K562 (cell line): ENCODE measurements around the gene RNF151. TPM values are rescaled to one million over a fixed set of nuclear protein-coding genes. Genes with fewer than 3 reads are reported as not detected.

Experiments used
- ETS1 ChIP-seq: conservative IDR thresholded peaks from 2 replicates; pipeline ENCODE4 v1.6.1; 2011; ENCODE audit warnings: low read depth, mild to moderate bottlenecking, low read length; ENCODE audit not compliant: control insufficient read depth
- EWSR1 ChIP-seq: fragments of 450-650 bp; IDR thresholded peaks from 2 replicates; pipeline ENCODE4 v1.6.1; 2018; ENCODE audit warnings: borderline replicate concordance, mild to moderate bottlenecking, low read depth, moderate library complexity; ENCODE audit not compliant: partially characterized antibody
- FOXK1 ChIP-seq: sonication (generic); formaldehyde crosslinking; IDR thresholded peaks from 2 replicates; pipeline ENCODE4 v1.8.0; 2022; ENCODE audit warnings: missing genetic modification reagents, mild to moderate bottlenecking, borderline replicate concordance
- FOXO4 ChIP-seq: fragments of 450-650 bp; formaldehyde crosslinking; IDR thresholded peaks from 2 replicates; pipeline ENCODE4 v1.4.0; 2020; ENCODE audit warnings: mild to moderate bottlenecking, moderate library complexity
- HDAC3 ChIP-seq: fragments of 450-650 bp; IDR thresholded peaks from 2 replicates; pipeline ENCODE4 v1.6.1; 2018; ENCODE audit warnings: borderline replicate concordance, mild to moderate bottlenecking, moderate library complexity; ENCODE audit not compliant: partially characterized antibody
- NFIC ChIP-seq: fragments of 450-650 bp; IDR thresholded peaks from 2 replicates; pipeline ENCODE4 v1.6.1; 2017; ENCODE audit warnings: mild to moderate bottlenecking, inconsistent platforms
- RBBP5 ChIP-seq: fragments of 200-600 bp; sonication (generic); IDR thresholded peaks from 2 replicates; pipeline ENCODE4 v1.6.1; 2012; ENCODE audit warnings: borderline replicate concordance, mild to moderate bottlenecking, low read length, control low read depth, inconsistent platforms; ENCODE audit not compliant: insufficient read depth, poor library complexity, severe bottlenecking
- SMARCE1 ChIP-seq: fragments of 450-650 bp; IDR thresholded peaks from 2 replicates; pipeline ENCODE4 v1.7.1; 2016; ENCODE audit warnings: mild to moderate bottlenecking
- SNRNP70 ChIP-seq: fragments of 200-400 bp; formaldehyde crosslinking; optimal IDR thresholded peaks from 2 replicates; pipeline ENCODE3; 2017; ENCODE audit warnings: low read depth, low read length
- SOX6 ChIP-seq: fragments of 450-650 bp; IDR thresholded peaks from 2 replicates; pipeline ENCODE4 v1.6.1; 2014; ENCODE audit warnings: mild to moderate bottlenecking
- U2AF1 ChIP-seq: fragments of 200-400 bp; formaldehyde crosslinking; optimal IDR thresholded peaks from 2 replicates; pipeline ENCODE3; 2017; ENCODE audit warnings: mild to moderate bottlenecking, low read depth, low read length, moderate library complexity
- polyA plus RNA-seq, 8 experiments: library from polyadenylated mRNA; depleted of rRNA in 4 of 8; stranded (reverse) in 5 of 8; unstranded in 3 of 8; fragments of >200 nt; fragmentation: Nextera tagmentation in 2 of 8; fragmentation: Illumina TruSeq in 1 of 8; extraction: Ambion mirVana in 2 of 8; extraction: Trizol in 1 of 8; gene quantifications; 2 replicates each; pipeline versions ENCODE4 v1.2.1 to v1.2.3, GENCODE V29; 2011 to 2014; ENCODE audit warnings: inconsistent platforms in 1 of 8, missing spikeins in 1 of 8
- total RNA-seq, 7 experiments: library from RNA; depleted of rRNA in 6 of 7; stranded (reverse); fragments of >200 nt in 6 of 7; fragmentation: Illumina TruSeq in 2 of 7; extraction: Trizol in 2 of 7; gene quantifications; 2 replicates each; pipeline versions ENCODE4 v1.2.1 to v1.2.3, GENCODE V29; 2011 to 2021; ENCODE audit warnings: low replicate concordance in 1 of 7
- TF ChIP-seq, protein P1 (sequence below), 2 experiments: fragments of 150-350 bp in 1 of 2; IDR thresholded peaks; 2 replicates each; pipeline ENCODE4 v1.6.1; 2012 to 2016; ENCODE audit warnings: low read depth in 2 of 2, low read length in 2 of 2, mild to moderate bottlenecking in 1 of 2, moderate library complexity in 1 of 2
- TF ChIP-seq, protein P2 (sequence below): sonication (generic); formaldehyde crosslinking; IDR thresholded peaks from 2 replicates; pipeline ENCODE4 v1.8.1; 2023; ENCODE audit warnings: mild to moderate bottlenecking, missing genetic modification reagents
- TF ChIP-seq, protein P3 (sequence below), 3 experiments: IDR thresholded peaks in 2 of 3; conservative IDR thresholded peaks in 1 of 3; 2 replicates each; pipeline ENCODE4 v1.5.1; 2011 to 2012; ENCODE audit warnings: low read length in 3 of 3, mild to moderate bottlenecking in 3 of 3, control low read depth in 2 of 3, improper control_type of control experiment in 1 of 3, inconsistent platforms in 1 of 3, low read depth in 1 of 3, mixed read lengths in 1 of 3, moderate library complexity in 1 of 3; ENCODE audit not compliant: insufficient read depth in 2 of 3

RNF151 gene
- total and polyA plus RNA-seq, 9 of the 15 experiments (the other 6 are each of a cell fraction or from before 2014, with no cell fraction given): not detected

DNA sequence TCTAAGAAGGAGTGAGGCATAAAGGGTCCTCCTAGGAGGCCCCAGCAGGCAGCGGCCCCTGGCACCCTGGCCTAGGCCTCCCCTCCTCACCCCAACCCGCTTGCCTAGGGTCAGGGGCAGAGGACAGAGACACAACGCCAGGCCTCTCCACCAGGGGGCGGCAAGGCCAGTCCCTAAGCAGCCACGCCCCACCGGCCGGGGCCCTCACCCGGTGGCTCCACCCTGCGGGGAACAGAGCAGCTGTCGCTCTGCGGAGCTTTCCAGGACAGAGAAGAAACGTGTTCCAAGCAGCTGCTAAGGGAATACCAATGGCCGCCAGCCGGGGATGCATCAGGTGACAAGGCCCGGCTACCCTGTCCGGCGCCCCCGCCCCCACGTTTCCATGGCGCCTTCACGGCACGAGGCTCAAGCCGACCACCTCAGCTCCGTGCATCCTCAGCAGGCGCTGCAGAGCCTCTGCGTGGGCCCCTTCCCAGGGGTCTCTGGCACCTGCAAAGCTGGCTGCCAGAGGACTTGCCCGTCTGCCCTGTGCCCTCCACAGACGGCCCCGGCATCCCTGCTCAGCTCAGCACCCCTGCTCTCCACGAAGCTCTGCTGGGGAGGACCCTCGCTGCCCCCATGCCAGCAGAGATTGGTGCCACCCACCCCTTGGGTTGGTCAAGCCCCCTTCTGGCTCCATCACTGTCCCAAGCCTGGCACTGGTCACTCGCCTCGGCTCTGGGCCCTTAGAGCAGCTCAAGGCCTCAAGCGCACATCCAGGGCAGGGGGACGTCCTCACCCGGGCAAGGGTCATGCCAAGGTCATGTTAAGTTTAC is 37.4 kb downstream of the RNF151 start (continued):
- TF ChIP-seq, protein P1, sequence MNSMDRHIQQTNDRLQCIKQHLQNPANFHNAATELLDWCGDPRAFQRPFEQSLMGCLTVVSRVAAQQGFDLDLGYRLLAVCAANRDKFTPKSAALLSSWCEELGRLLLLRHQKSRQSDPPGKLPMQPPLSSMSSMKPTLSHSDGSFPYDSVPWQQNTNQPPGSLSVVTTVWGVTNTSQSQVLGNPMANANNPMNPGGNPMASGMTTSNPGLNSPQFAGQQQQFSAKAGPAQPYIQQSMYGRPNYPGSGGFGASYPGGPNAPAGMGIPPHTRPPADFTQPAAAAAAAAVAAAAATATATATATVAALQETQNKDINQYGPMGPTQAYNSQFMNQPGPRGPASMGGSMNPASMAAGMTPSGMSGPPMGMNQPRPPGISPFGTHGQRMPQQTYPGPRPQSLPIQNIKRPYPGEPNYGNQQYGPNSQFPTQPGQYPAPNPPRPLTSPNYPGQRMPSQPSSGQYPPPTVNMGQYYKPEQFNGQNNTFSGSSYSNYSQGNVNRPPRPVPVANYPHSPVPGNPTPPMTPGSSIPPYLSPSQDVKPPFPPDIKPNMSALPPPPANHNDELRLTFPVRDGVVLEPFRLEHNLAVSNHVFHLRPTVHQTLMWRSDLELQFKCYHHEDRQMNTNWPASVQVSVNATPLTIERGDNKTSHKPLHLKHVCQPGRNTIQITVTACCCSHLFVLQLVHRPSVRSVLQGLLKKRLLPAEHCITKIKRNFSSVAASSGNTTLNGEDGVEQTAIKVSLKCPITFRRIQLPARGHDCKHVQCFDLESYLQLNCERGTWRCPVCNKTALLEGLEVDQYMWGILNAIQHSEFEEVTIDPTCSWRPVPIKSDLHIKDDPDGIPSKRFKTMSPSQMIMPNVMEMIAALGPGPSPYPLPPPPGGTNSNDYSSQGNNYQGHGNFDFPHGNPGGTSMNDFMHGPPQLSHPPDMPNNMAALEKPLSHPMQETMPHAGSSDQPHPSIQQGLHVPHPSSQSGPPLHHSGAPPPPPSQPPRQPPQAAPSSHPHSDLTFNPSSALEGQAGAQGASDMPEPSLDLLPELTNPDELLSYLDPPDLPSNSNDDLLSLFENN (IDR thresholded peaks at IDR 0.05; ENCODE audit: low read depth in 2 of 2, low read length in 2 of 2): no peak
- no peak for TF ChIP-seq U2AF1
- TF ChIP-seq SOX6: peak; percentile 60; the same call in 1 of the 2 replicates
- peak; percentile 65; the same call in 1 of the 2 replicates for TF ChIP-seq FOXK1 (CRISPR knock-in tag)
- TF ChIP-seq SNRNP70: no peak
- TF ChIP-seq NFIC: 0 out of 2 replicates have a peak, but pooled peaks have one; percentile 8
- no peak for TF ChIP-seq EWSR1
- peak; percentile 29 for TF ChIP-seq RBBP5
- TF ChIP-seq FOXO4: no peak
- TF ChIP-seq, protein P2, sequence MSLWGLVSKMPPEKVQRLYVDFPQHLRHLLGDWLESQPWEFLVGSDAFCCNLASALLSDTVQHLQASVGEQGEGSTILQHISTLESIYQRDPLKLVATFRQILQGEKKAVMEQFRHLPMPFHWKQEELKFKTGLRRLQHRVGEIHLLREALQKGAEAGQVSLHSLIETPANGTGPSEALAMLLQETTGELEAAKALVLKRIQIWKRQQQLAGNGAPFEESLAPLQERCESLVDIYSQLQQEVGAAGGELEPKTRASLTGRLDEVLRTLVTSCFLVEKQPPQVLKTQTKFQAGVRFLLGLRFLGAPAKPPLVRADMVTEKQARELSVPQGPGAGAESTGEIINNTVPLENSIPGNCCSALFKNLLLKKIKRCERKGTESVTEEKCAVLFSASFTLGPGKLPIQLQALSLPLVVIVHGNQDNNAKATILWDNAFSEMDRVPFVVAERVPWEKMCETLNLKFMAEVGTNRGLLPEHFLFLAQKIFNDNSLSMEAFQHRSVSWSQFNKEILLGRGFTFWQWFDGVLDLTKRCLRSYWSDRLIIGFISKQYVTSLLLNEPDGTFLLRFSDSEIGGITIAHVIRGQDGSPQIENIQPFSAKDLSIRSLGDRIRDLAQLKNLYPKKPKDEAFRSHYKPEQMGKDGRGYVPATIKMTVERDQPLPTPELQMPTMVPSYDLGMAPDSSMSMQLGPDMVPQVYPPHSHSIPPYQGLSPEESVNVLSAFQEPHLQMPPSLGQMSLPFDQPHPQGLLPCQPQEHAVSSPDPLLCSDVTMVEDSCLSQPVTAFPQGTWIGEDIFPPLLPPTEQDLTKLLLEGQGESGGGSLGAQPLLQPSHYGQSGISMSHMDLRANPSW (CRISPR knock-in tag): no peak
- no peak for TF ChIP-seq HDAC3
- no peak for TF ChIP-seq SMARCE1
- TF ChIP-seq, protein P3, sequence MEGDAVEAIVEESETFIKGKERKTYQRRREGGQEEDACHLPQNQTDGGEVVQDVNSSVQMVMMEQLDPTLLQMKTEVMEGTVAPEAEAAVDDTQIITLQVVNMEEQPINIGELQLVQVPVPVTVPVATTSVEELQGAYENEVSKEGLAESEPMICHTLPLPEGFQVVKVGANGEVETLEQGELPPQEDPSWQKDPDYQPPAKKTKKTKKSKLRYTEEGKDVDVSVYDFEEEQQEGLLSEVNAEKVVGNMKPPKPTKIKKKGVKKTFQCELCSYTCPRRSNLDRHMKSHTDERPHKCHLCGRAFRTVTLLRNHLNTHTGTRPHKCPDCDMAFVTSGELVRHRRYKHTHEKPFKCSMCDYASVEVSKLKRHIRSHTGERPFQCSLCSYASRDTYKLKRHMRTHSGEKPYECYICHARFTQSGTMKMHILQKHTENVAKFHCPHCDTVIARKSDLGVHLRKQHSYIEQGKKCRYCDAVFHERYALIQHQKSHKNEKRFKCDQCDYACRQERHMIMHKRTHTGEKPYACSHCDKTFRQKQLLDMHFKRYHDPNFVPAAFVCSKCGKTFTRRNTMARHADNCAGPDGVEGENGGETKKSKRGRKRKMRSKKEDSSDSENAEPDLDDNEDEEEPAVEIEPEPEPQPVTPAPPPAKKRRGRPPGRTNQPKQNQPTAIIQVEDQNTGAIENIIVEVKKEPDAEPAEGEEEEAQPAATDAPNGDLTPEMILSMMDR (IDR thresholded peaks at IDR 0.05 in 2 of 3, conservative IDR thresholded peaks at IDR 0.05 in 1 of 3; ENCODE audit: insufficient read depth in 2 of 3, low read depth in 1 of 3, low read length in 3 of 3): peak; percentile 96 to 99 (median 99)
- peak; percentile 87 for TF ChIP-seq ETS1
